OCI-M2 (cell line): Measurements from ENCODE around the gene CSGALNACT2.
"Not testable (repeated sequence)": the region's sequence is repeated elsewhere in the genome, so short reads cannot be mapped to it uniquely, and the experiment has no call there.

Source experiments
- DNase-seq: peaks from one replicate; lab custom pipeline; 2025; ENCODE audit not compliant: unreplicated experiment; lab: John Stamatoyannopoulos, UW

Gene CSGALNACT2

GRCh38 chr10:43214071-43214955, 76.1 kb downstream of the CSGALNACT2 start:
- no peak for DNase-seq

DNA sequence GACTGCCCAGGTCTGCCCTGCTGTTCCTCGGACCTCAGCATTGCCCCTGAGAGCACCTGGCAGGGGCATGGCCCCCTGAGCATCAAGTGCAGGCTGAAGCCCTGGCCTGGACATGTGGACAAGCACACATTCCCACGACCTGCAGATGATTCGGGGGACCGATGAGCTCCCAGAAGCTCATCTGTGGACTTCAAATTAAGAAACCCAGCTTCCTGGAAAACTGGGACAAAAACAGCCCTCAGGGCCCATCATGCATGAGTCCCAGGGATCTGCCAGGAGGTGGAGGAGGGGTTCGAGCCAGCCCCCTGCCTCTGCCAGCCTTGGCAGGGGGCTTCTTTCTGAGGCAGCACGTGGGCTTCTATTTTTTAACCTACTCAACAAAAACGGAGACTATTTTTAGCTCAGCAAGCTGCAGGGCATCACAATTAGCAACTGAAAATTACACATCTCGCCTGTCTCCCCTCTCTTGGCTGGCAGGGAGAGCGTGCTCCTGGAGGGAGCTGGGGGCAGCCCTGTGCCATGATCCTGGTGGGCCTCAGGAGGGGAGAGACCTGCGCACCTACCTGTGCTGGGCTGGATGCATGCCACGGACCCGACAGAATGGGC, 76.8 kb downstream of the CSGALNACT2 start:
- DNase-seq, result no peak

GRCh38 chr10:43215758-43216455, 77.7 kb downstream of the CSGALNACT2 start:
- DNase-seq, result no peak

DNA sequence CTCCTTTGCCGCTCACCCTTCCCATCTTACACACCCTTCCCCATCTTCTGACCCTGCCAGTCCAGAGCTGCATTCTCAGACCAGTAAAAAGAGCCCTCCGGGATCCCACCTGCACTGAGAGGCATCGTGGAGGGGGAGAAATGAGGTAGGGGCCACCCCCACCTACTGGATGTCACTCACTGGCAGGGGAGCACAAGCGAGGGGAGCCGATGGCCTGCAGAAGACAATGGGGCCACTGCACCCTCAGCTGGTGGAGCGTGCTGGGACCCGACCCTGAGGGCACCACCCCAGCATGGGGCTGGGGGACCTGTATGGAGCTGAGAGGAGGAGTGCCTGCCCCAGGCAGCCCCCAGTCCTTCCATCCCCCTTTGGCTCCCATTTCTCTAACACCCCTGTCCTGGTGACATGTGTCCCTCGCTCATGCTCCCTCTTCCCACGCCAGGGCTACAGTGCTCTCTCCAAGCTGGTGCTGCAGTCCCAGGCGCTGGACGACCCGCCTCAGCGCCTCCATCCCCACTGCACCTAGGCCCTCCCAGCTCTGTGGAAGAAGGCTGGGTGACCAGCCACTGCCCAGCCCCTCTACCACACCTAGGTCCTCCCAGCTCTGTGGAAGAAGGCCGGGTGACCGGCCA, 78.8 kb downstream of the CSGALNACT2 start:
- no peak for DNase-seq

DNA sequence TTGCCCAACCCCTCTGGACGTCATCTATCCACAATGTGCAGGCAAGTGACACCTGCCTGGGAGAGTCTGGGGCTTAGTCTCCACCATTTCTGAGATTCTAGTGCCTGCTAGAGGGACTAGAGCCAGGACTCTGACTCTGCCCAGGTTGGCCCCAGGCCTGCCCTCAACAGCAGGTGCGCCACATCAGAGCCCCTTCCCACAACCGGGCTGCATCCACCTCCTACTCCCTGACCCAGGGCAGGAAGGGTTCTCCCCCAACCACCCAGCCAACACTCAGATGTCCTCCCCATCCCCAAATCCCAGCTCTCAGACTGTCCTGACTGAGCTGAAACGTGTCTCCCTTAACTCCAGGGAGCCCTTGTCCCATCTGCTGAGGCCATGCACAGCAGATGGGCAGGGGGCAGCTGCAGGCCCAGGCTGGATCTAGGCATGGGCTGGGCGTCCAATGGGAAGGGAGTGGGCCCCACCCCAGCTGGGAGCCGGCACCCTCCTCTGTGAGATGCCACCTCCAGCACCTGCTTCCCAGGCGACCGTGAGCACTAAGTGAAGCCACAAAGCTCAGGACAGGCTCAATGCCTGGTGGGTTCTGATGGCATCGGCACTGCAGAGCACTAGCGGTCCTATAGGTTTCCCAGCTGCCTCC, 79.4 kb downstream of the CSGALNACT2 start:
- DNase-seq, result no peak

- DNase-seq, result no peak
These were observed 80.1 kb downstream of the CSGALNACT2 start for GRCh38 chr10:43218206-43218950.

- no peak for DNase-seq
These were observed 80.9 kb downstream of the CSGALNACT2 start for GRCh38 chr10:43218951-43219837.

DNA sequence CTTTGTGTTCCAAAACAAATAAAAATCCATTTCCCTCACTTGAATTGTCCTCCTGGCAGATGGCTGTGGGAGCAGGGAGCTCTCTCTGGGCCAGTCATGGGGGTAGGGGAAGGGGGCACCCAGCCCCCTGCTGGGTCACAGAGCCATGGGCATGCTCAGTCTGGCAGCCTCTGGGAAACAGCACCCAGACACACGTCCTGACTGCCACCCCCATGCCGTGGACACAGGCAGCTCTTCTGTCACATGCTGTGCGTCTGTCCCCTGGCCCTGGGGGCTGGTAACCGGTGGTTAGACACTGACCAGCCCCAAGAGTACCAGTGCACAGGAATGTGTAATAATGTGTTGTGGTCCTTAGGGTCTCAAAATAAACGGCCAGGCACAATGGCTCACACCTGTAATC, 81.6 kb downstream of the CSGALNACT2 start:
- DNase-seq, result no peak

DNA sequence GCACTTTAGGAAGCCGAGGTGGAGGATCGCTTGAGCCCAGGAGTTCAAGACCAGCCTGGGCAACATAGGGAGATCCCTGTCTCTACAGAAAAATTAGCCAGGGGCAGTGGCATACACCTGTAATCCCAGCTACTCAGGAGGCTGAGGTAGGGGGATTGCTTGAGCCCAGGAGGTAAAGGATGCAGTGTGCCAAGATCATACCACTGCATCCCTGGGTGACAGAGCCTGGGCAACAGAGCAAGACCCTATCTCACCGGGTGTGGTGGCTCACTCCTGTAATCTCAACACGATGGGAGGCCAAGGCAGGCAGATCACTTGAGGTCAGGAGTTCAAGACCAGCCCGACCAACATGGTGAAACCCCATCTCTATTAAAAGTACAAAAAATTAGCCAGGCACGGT, 82.0 kb downstream of the CSGALNACT2 start:
- DNase-seq, result not testable (repeated sequence)

GRCh38 chr10:43220657-43221418, 82.6 kb downstream of the CSGALNACT2 start:
- DNase-seq, result no peak

GRCh38 chr10:43221419-43222209, 83.4 kb downstream of the CSGALNACT2 start:
- no peak for DNase-seq

DNA sequence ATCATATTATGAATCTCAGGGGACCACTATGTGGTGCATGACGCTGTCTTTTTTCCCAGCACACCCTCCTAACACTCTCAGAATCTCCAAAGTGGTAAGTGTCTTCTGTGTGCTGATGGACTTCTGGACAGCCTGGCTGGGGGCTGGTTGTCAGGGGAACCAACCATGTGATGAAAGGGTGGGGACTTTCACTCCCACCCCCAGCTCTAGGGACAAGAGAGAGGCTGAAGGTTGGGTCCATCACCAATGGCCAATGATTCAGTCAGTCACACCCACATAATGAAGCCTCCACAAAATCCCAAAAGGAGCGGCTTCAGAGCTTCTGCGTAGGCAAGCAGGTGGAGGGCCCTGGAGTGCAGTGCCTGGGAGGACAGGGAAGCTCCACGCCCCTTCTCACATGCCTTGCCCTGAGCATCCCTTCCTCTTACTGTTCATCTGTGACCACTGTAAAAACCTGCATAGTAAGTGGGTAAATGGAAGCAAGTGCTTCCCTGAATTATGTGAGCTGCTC, 84.0 kb downstream of the CSGALNACT2 start:
- DNase-seq, result no peak

GRCh38 chr10:43223056-43223455, 84.8 kb downstream of the CSGALNACT2 start:
- DNase-seq, result no peak

DNA sequence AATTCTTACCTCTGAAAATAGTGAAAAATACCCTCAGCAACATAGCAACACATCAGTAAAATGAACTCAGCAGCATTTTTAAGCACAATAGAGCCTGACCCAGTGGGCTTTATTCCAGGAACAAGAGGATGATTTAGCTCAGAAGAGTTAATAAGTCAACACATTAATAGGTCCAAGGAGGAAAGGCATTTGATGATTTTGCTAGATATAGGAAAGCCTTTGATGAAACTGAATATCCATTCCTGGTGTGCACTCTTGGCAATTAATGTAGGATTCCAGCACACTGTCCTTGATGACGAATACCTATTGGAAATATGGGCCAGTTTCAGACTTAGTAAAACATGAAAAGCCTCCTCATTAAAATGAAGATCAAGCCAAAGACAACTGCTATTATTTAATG, 86.1 kb downstream of the CSGALNACT2 start:
- no peak for DNase-seq

DNA sequence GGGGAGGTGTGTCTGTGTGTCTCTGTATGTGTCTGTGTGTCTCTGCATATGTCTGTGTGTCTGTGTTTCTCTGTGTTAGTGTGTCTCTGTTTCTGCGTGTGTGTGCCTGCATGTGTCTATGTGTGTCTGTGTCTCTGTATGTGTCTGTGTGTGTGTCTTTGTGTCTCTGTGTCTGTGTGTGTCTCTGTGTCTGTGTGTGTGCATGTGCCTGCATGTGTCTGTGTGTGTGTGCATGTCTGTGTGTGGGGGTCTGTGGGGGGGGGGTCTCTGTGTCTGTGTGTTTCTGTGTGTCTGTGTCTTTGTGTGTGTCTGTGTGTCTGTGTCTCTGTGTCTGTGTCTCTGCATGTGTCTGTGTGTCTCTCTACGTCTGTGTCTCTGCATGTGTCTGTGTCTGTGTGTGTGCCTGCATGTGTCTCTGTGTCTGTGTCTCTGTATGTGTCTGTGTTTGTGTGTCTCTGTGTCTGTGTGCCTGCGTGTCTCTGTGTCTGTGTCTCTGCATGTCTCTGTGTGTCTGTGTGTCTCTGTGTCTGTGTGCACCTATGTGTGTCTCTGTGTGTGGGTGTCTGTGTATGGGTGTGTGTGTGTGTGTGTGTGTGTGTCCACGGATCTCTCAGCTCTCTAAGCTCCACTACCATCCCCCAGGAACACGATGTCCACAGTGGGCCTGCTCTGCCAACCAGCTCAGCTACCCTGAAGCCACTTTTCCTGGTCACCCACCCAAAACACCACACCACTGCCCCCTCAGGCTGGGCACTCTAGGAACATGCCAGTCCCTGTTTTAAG, 87.0 kb downstream of the CSGALNACT2 start:
- no peak for DNase-seq

DNA sequence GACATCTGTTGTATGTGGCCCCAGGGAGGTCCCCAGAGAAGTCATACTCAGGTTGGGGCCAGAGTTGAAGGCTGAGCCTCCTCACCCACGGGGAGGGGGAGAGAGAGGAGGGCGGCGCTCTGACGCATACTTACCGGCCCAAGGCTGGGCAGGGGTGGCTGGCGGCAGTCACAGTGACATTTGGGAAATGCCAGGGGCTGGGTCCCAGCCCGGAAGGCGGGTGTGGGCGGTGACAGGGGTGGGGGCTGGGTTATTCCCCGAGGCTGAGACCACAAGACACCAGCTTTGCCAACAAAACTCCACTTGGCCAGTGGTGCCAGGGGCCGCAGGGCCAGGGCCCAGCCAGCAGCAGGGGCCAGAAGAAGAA, 87.5 kb downstream of the CSGALNACT2 start:
- DNase-seq, result no peak

GRCh38 chr10:43226441-43226840, 88.2 kb downstream of the CSGALNACT2 start:
- DNase-seq, result no peak
